D721Med (cell line): ENCODE data around the gene CLCN7.

Experiments used
- DNase-seq: peaks from one replicate; pipeline ENCODE4 v3.0.0; 2011; ENCODE audit warnings: low spot score; ENCODE audit not compliant: insufficient read length
- FAIRE-seq: peaks from 2 replicates; lab custom pipeline; 2011; peaks lifted over from hg19 to GRCh38; lab: Jason Lieb, UNC
- CTCF ChIP-seq: IDR thresholded peaks from 2 replicates; pipeline ENCODE4 v1.5.1; 2012; ENCODE audit warnings: mild to moderate bottlenecking, control low read depth; ENCODE audit not compliant: insufficient read depth; ENCODE audit errors: missing control alignments

The CLCN7 gene

GRCh38 chr16:1452530-1452929, 22.3 kb downstream of the CLCN7 start:
- FAIRE-seq (no peak), DNase-seq (no peak)
- no peak for TF ChIP-seq CTCF

GRCh38 chr16:1451702-1452392, 23.0 kb downstream of the CLCN7 start:
- TF ChIP-seq CTCF: no peak
- DNase-seq (no peak), FAIRE-seq (no peak)

- no peak for TF ChIP-seq CTCF
- no peak for DNase-seq
- no peak for FAIRE-seq
Measured at GRCh38 chr16:1450841-1451240, 24.0 kb downstream of the CLCN7 start.

DNA sequence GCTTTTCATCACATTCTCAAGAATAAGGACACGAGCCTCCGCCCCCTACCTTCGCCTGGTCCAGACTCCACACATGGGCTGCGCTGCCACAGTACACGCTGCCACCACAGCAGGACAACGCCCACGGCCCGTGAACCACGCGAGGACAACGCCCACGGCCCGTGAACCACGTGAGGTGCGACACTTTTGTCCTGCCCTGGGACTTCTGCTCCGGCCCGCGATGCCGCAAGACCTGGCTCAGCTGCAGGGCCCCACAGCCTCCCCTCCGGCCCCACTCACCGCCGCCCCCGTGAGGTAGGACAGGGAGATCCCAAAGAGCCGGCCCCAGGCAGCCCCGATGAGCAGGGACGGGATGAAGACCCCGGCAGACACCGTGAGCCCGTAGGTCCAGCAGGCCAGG, 24.6 kb downstream of the CLCN7 start:
- no peak for FAIRE-seq
- DNase-seq: no peak
- TF ChIP-seq CTCF: no peak

DNA sequence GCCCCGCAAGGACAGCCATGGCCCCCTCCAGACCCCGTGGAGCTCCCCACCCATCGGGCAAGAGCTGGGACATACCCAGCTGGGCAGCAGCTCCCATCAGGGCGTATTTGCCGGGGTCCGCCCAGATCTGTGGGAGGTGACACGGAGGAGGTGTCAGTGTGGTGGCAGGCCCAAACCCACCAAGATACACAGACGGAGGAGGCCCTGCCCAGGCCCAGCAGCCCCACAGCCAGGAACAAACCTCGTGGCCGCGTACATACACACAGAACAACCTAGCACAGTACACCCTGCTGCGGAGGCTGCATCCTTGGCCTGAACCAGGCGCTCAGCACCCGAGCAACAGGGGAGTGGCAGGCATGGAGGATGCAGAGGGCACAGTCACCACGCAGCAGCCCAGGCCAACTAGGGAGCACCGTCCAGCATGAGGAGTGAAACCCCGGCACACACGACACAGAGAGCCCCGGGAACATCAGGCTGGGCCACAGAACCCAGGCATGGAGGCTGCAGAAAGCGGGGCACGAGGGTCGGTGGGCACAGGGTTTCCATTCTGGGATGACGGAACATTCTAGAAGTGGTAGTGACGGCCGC, 25.5 kb downstream of the CLCN7 start:
- TF ChIP-seq CTCF: no peak
- no peak for FAIRE-seq

DNA sequence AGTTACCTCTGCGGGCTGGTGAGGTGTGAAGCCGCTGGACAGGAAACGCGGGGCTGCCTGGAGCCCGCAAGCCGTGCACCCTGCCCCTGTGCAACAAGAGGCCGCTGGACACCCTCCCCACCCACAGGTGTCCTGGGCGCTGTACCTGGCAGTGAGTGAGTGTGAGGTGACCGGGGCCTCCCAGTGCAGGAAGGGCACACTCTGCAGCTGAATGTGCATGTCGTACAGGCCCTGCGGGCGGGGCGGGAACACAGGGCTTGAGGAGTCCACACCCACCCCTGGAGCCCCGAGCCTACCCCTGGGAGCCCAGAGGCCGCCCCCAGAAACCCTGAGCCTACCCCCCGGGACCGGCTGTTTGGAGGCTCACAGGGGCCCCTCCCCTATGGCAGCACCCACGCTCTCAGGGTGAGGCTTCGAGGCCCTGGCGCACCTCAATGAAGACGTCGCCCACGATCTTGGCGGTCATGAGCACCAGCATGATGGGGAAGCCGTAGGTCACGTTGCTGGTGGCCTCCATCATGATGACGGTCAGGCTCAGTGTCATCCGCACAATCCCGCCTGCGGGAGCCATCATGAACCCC, 26.2 kb downstream of the CLCN7 start:
- no peak for TF ChIP-seq CTCF
- FAIRE-seq (no peak), DNase-seq (no peak)

More for the DNA sequence above, 25.5 kb downstream of the CLCN7 start:
- DNase-seq: no peak

GRCh38 chr16:1447965-1448364, 26.9 kb downstream of the CLCN7 start:
- TF ChIP-seq CTCF: no peak
- DNase-seq: no peak
- no peak for FAIRE-seq
